PC-9 (cell line): ENCODE data around the gene SPDYE4. TPM values are rescaled to one million over a fixed set of nuclear protein-coding genes. Genes with fewer than 3 reads are reported as not detected.

Source experiments
- BruUV-seq: library from RNA; stranded (reverse); fragments of 400-500 nt; replicated peaks from 2 replicates; lab custom pipeline; 2021; lab: Mats Ljungman, UMichigan
- CTCF ChIA-PET: fragments of 300-600 bp; sonication (Branson Sonifier 250); formaldehyde crosslinking; loops from one replicate; lab custom pipeline; 2022; ENCODE audit warnings: antibody characterized with exemption; lab: Charles Lee
- POLR2A ChIA-PET: fragments of 300-600 bp; sonication (Branson Sonifier 250); formaldehyde crosslinking; loops from one replicate; lab custom pipeline; 2022; ENCODE audit warnings: antibody characterized with exemption; ENCODE audit not compliant: unreplicated experiment; lab: Charles Lee
- DNase-seq, 2 experiments: peaks; one replicate each; pipeline versions ENCODE4 v3.0.0 to v3.0.0-alpha.2; 2015 to 2022; ENCODE audit warnings: mixed read lengths in 1 of 2
- H2AFZ ChIP-seq: fragments of 200-600 bp; sonication (generic); 2 replicates; pipeline ENCODE4 v1.8.1; 2017; ENCODE audit warnings: antibody characterized with exemption
- H3F3A ChIP-seq: fragments of 200-600 bp; sonication (generic); 2 replicates; pipeline ENCODE4 v1.8.1; 2017; ENCODE audit warnings: antibody characterized with exemption, mild to moderate bottlenecking, low read depth; ENCODE audit not compliant: insufficient read depth
- H3K27ac ChIP-seq: fragments of 200-600 bp; sonication (generic); 2 replicates; pipeline ENCODE4 v1.6.1; 2016; ENCODE audit warnings: mixed run types
- H3K27me3 ChIP-seq: fragments of 200-600 bp; sonication (generic); 2 replicates; pipeline ENCODE4 v1.6.1; 2016; ENCODE audit warnings: low read depth, mixed run types; ENCODE audit not compliant: insufficient read depth
- H3K36me3 ChIP-seq: fragments of 200-600 bp; sonication (generic); 2 replicates; pipeline ENCODE4 v1.6.1; 2016; ENCODE audit warnings: low read depth, mixed run types
- H3K4me1 ChIP-seq: fragments of 200-600 bp; sonication (generic); replicated peaks from 2 replicates; pipeline ENCODE4 v1.6.1; 2016; ENCODE audit warnings: mixed run types; ENCODE audit not compliant: insufficient read depth
- H3K4me2 ChIP-seq: fragments of 200-600 bp; sonication (generic); 2 replicates; pipeline ENCODE4 v1.6.1; 2017; ENCODE audit warnings: mixed run types
- H3K4me3 ChIP-seq: fragments of 200-600 bp; sonication (generic); 2 replicates; pipeline ENCODE4 v1.6.1; 2016; ENCODE audit warnings: mixed run types
- H3K79me2 ChIP-seq: fragments of 200-600 bp; sonication (generic); 2 replicates; pipeline ENCODE4 v1.6.1; 2017; ENCODE audit warnings: low read depth, mixed run types
- H3K9me2 ChIP-seq: fragments of 200-600 bp; sonication (generic); 2 replicates; pipeline ENCODE4 v1.8.1; 2017; ENCODE audit warnings: mild to moderate bottlenecking; ENCODE audit not compliant: insufficient read depth
- H3K9me3 ChIP-seq: fragments of 200-600 bp; sonication (generic); 2 replicates; pipeline ENCODE4 v1.8.1; 2016; ENCODE audit warnings: low read depth; ENCODE audit not compliant: insufficient read depth
- H4K20me1 ChIP-seq: fragments of 200-600 bp; sonication (generic); 2 replicates; pipeline ENCODE4 v1.8.1; 2017; ENCODE audit not compliant: insufficient read depth
- CTCF ChIP-seq: fragments of 200-600 bp; sonication (generic); conservative IDR thresholded peaks from 2 replicates; pipeline ENCODE4 v1.6.1; 2017; ENCODE audit warnings: mixed run types, antibody characterized with exemption, mild to moderate bottlenecking, moderate library complexity
- EZH2 ChIP-seq: fragments of 200-600 bp; sonication (generic); IDR thresholded peaks from 2 replicates; pipeline ENCODE4 v1.8.0; 2017; ENCODE audit warnings: antibody characterized with exemption, low read depth
- intact Hi-C: fragments of 100-400 bp; cut with micrococcal nuclease; formaldehyde crosslinking; loops from one replicate; pipeline ENCODE4 v1.10.0; 2022; ENCODE audit not compliant: unreplicated experiment
- total RNA-seq: library from RNA; stranded (reverse); gene quantifications from 2 replicates; pipeline ENCODE4 v1.2.3, GENCODE V29; 2021

The SPDYE4 gene
- total RNA-seq, 1 experiment from 2014 or later: not detected

GRCh38 chr17:8749616-8750015 lies 8.7 kb downstream of the SPDYE4 start:
- BruUV-seq: no TSS peak

GRCh38 chr17:8747742-8748141 lies 10.6 kb downstream of the SPDYE4 start:
- no peaks in the 10 kb centered on the region for H3K79me2 ChIP-seq
- no peaks in the 10 kb centered on the region for H4K20me1 ChIP-seq
- H3K4me1 ChIP-seq: no peaks in the 10 kb centered on the region
- intact Hi-C loops: loop anchor here (5.0 to 10.0 kb wide), 3 partner anchors 333 to 685 kb away; no protein-coding TSS in a partner anchor
- DNase-seq: no peak
- ChIA-PET CTCF (interaction anchor here (1.1 kb wide), 1 partner anchor 364 kb away, joined by 6 read pairs; no protein-coding TSS in a partner anchor), POLR2A (no interaction called here)
- H3K4me3 ChIP-seq: no peak overlapping the region
- no peaks in the 10 kb centered on the region for H3K9me3 ChIP-seq
- no peaks in the 10 kb centered on the region for H3F3A ChIP-seq
- H2AFZ ChIP-seq: no peak overlapping the region
- no peak for TF ChIP-seq CTCF
- no peak for TF ChIP-seq EZH2
- no TSS peak for BruUV-seq
- H3K27ac ChIP-seq: no peak overlapping the region
- peaks cover 16% of the 10 kb centered on the region for H3K27me3 ChIP-seq
- no peak overlapping the region for H3K4me2 ChIP-seq
- H3K36me3 ChIP-seq: no peaks in the 10 kb centered on the region
- H3K9me2 ChIP-seq: no peaks in the 10 kb centered on the region

More at GRCh38 chr17:8749616-8750015, 8.7 kb downstream of the SPDYE4 start:
- no peaks in the 10 kb centered on the region for H3K4me1 ChIP-seq
- TF ChIP-seq CTCF (no peak), EZH2 (no peak)
- no peaks in the 10 kb centered on the region for H3F3A ChIP-seq
- DNase-seq: no peak
- H3K27me3 ChIP-seq: peaks cover 17% of the 10 kb centered on the region
- CTCF ChIA-PET: no interaction called here
- no peaks in the 10 kb centered on the region for H3K79me2 ChIP-seq
- intact Hi-C loops: loop anchor here (5.0 to 10.0 kb wide), 3 partner anchors 335 to 687 kb away; no protein-coding TSS in a partner anchor
- H3K4me2 ChIP-seq: no peak overlapping the region
- no peaks in the 10 kb centered on the region for H4K20me1 ChIP-seq
- H3K4me3 ChIP-seq: no peak overlapping the region
- H2AFZ ChIP-seq: no peak overlapping the region
- POLR2A ChIA-PET: no interaction called here
- H3K27ac ChIP-seq: no peak overlapping the region
- no peaks in the 10 kb centered on the region for H3K9me3 ChIP-seq
- H3K9me2 ChIP-seq: no peaks in the 10 kb centered on the region
- H3K36me3 ChIP-seq: no peaks in the 10 kb centered on the region

GRCh38 chr17:8746501-8747236 lies 11.7 kb downstream of the SPDYE4 start:
- ChIA-PET POLR2A (no interaction called here), CTCF (interaction anchor here (1.1 to 1.5 kb wide), 2 partner anchors 363 to 452 kb away, joined by 6 read pairs; partner anchors contain the start of gene SLC25A35)
- no peak overlapping the region for H2AFZ ChIP-seq
- no peaks in the 10 kb centered on the region for H4K20me1 ChIP-seq
- TF ChIP-seq CTCF: no peak
- TF ChIP-seq EZH2: no peak
- no TSS peak for BruUV-seq
- no peak for DNase-seq
- no peaks in the 10 kb centered on the region for H3K79me2 ChIP-seq
- H3K27ac ChIP-seq: no peak overlapping the region
- no peaks in the 10 kb centered on the region for H3K9me2 ChIP-seq
- H3K4me1 ChIP-seq: no peaks in the 10 kb centered on the region
- H3K4me3 ChIP-seq: no peak overlapping the region
- no peaks in the 10 kb centered on the region for H3K36me3 ChIP-seq
- H3F3A ChIP-seq: no peaks in the 10 kb centered on the region
- peaks cover 16% of the 10 kb centered on the region for H3K27me3 ChIP-seq
- H3K9me3 ChIP-seq: no peaks in the 10 kb centered on the region
- intact Hi-C loops: loop anchor here (5.0 to 10.0 kb wide), 3 partner anchors 332 to 684 kb away; no protein-coding TSS in a partner anchor
- no peak overlapping the region for H3K4me2 ChIP-seq
